ENCODE measurements around the gene CMSS1.

CMSS1 gene

GRCh38 chr3:99909714-99910495 is 92.2 kb downstream of the CMSS1 start:
- POLR2A ChIA-PET: no interaction called here
- CTCF ChIA-PET: no interaction called here
- no peak for TF ChIP-seq FOXA1 (IDR thresholded peaks at IDR 0.05)
- TF ChIP-seq SP1 (IDR thresholded peaks at IDR 0.05): no peak
- no peak for TF ChIP-seq ZNF384 (IDR thresholded peaks at IDR 0.05)
- TF ChIP-seq FOXM1 (IDR thresholded peaks at IDR 0.05; ENCODE audit: borderline replicate concordance): no peak
- TF ChIP-seq, protein P1, sequence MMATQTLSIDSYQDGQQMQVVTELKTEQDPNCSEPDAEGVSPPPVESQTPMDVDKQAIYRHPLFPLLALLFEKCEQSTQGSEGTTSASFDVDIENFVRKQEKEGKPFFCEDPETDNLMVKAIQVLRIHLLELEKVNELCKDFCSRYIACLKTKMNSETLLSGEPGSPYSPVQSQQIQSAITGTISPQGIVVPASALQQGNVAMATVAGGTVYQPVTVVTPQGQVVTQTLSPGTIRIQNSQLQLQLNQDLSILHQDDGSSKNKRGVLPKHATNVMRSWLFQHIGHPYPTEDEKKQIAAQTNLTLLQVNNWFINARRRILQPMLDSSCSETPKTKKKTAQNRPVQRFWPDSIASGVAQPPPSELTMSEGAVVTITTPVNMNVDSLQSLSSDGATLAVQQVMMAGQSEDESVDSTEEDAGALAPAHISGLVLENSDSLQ (IDR thresholded peaks at IDR 0.05): no peak
- no peak for TF ChIP-seq SUZ12 (IDR thresholded peaks at IDR 0.05)
- TF ChIP-seq LEF1 (IDR thresholded peaks at IDR 0.05; ENCODE audit: borderline replicate concordance): no peak
- no peak for DNase-seq (ENCODE audit: extremely low spot score)

- DNase-seq (ENCODE audit: extremely low spot score): no peak
- ChIA-PET CTCF (interaction anchor here (0.9 kb wide), 1 partner anchor 10 kb away, joined by 3 read pairs; no protein-coding TSS in a partner anchor), POLR2A (no interaction called here)
- TF ChIP-seq ARNT (IDR thresholded peaks at IDR 0.05): no peak
- TF ChIP-seq SP1 (IDR thresholded peaks at IDR 0.05): no peak
- no peak for TF ChIP-seq L3MBTL2 (conservative IDR thresholded peaks at IDR 0.05)
- TF ChIP-seq, protein P1 (IDR thresholded peaks at IDR 0.05): no peak
- no peak for TF ChIP-seq FOXM1 (IDR thresholded peaks at IDR 0.05; ENCODE audit: borderline replicate concordance)
- TF ChIP-seq HDGF (IDR thresholded peaks at IDR 0.05; ENCODE audit: borderline replicate concordance): no peak
- no peak for TF ChIP-seq NFRKB (IDR thresholded peaks at IDR 0.05)
- no peak for TF ChIP-seq FOXA1 (IDR thresholded peaks at IDR 0.05)
- TF ChIP-seq SUZ12 (IDR thresholded peaks at IDR 0.05): no peak
Observed at GRCh38 chr3:99910752-99911290, 93.2 kb downstream of the CMSS1 start.

- POLR2A ChIA-PET: no interaction called here
- CTCF ChIA-PET: interaction anchor here (0.9 kb wide), 1 partner anchor 10 kb away, joined by 3 read pairs; no protein-coding TSS in a partner anchor
- TF ChIP-seq FOXM1 (IDR thresholded peaks at IDR 0.05; ENCODE audit: borderline replicate concordance) (no peak), SUZ12 (IDR thresholded peaks at IDR 0.05) (no peak), BHLHE40 (IDR thresholded peaks at IDR 0.05; ENCODE audit: borderline replicate concordance) (no peak), L3MBTL2 (conservative IDR thresholded peaks at IDR 0.05) (no peak), FOXA1 (IDR thresholded peaks at IDR 0.05) (no peak), ZNF384 (IDR thresholded peaks at IDR 0.05) (no peak), CTBP1 (IDR thresholded peaks at IDR 0.05; ENCODE audit: borderline replicate concordance) (peak; percentile 65; the same call in 1 of the 2 replicates), LEF1 (IDR thresholded peaks at IDR 0.05; ENCODE audit: borderline replicate concordance) (no peak)
- TF ChIP-seq, protein P1 (IDR thresholded peaks at IDR 0.05): peak; percentile 65
- no peak for DNase-seq (ENCODE audit: extremely low spot score)
Observed at GRCh38 chr3:99911433-99911832, 93.8 kb downstream of the CMSS1 start.

GRCh38 chr3:99915906-99916432 is 98.3 kb downstream of the CMSS1 start:
- DNase-seq (ENCODE audit: extremely low spot score): no peak
- ChIA-PET POLR2A (no interaction called here), CTCF (no interaction called here)
- TF ChIP-seq FOXA1 (IDR thresholded peaks at IDR 0.05) (no peak), FOXK2 (IDR thresholded peaks at IDR 0.05) (no peak), LEF1 (IDR thresholded peaks at IDR 0.05; ENCODE audit: borderline replicate concordance) (no peak), SP1 (IDR thresholded peaks at IDR 0.05) (no peak), ELF4 (IDR thresholded peaks at IDR 0.05) (no peak), HDGF (IDR thresholded peaks at IDR 0.05; ENCODE audit: borderline replicate concordance) (no peak), ZNF384 (IDR thresholded peaks at IDR 0.05) (no peak), NFRKB (IDR thresholded peaks at IDR 0.05) (no peak), CTBP1 (IDR thresholded peaks at IDR 0.05; ENCODE audit: borderline replicate concordance) (no peak), ARNT (IDR thresholded peaks at IDR 0.05) (no peak), SUZ12 (IDR thresholded peaks at IDR 0.05) (no peak), TARDBP (IDR thresholded peaks at IDR 0.05) (no peak), BHLHE40 (IDR thresholded peaks at IDR 0.05; ENCODE audit: borderline replicate concordance) (no peak), FOXM1 (IDR thresholded peaks at IDR 0.05; ENCODE audit: borderline replicate concordance) (no peak)
- TF ChIP-seq, protein P1 (IDR thresholded peaks at IDR 0.05): no peak

- TF ChIP-seq TARDBP (IDR thresholded peaks at IDR 0.05): no peak
- no peak for TF ChIP-seq FOXM1 (IDR thresholded peaks at IDR 0.05; ENCODE audit: borderline replicate concordance)
- TF ChIP-seq ELF4 (IDR thresholded peaks at IDR 0.05): no peak
- TF ChIP-seq LEF1 (IDR thresholded peaks at IDR 0.05; ENCODE audit: borderline replicate concordance): no peak
- no peak for TF ChIP-seq ARNT (IDR thresholded peaks at IDR 0.05)
- no peak for DNase-seq (ENCODE audit: extremely low spot score)
- ChIA-PET CTCF (no interaction called here), POLR2A (no interaction called here)
Observed at GRCh38 chr3:99918715-99919114, 101.1 kb downstream of the CMSS1 start.
